ENCODE measurements around the gene SELENOI.

DNA sequence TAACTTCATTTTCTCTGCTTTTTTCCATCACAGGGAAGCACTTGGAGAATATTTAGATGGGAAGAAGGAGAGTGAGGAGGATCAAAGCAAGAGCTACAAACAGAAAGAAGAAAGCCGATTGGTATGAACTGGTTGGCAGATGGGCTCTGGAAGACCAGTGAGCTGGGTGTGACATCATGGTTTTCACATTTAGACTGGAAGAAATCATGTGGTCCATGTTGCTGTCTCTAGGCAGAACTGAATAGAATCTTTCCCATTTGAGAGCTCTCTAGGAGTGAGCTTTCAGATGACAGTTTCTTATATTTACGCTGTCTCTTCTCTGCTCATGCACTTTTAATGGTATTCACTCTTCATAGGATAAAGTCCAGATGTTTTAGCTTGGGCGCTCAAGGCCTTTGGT, 68.4 kb downstream of the SELENOI start:
- TF ChIP-seq, protein P1, sequence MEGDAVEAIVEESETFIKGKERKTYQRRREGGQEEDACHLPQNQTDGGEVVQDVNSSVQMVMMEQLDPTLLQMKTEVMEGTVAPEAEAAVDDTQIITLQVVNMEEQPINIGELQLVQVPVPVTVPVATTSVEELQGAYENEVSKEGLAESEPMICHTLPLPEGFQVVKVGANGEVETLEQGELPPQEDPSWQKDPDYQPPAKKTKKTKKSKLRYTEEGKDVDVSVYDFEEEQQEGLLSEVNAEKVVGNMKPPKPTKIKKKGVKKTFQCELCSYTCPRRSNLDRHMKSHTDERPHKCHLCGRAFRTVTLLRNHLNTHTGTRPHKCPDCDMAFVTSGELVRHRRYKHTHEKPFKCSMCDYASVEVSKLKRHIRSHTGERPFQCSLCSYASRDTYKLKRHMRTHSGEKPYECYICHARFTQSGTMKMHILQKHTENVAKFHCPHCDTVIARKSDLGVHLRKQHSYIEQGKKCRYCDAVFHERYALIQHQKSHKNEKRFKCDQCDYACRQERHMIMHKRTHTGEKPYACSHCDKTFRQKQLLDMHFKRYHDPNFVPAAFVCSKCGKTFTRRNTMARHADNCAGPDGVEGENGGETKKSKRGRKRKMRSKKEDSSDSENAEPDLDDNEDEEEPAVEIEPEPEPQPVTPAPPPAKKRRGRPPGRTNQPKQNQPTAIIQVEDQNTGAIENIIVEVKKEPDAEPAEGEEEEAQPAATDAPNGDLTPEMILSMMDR (IDR thresholded peaks at IDR 0.05) = no peak
- TF ChIP-seq POLR2A (IDR thresholded peaks at IDR 0.05) = no peak
